ENCODE results near the gene ZFYVE28.

ZFYVE28 gene

DNA sequence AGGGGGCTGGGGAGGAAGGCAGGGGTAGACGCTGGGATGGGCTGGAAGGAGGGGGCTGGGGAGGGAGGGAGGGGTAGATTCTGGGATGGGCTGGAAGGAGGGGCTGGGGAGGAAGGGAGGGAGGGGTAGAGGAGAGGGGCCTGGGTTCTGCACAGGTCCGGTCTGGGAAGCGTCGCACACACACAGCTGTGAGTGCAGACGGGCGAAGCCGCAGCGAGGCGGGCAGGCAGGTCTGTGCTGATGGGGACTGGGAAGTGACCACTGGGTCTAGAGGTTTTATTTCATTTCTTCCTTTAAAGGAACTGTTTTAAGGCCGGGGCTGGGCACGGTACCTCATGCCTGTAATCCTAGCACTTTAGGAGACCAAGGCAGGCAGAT, 87.4 kb downstream of the ZFYVE28 start:
- DNase-seq, result no peak

DNA sequence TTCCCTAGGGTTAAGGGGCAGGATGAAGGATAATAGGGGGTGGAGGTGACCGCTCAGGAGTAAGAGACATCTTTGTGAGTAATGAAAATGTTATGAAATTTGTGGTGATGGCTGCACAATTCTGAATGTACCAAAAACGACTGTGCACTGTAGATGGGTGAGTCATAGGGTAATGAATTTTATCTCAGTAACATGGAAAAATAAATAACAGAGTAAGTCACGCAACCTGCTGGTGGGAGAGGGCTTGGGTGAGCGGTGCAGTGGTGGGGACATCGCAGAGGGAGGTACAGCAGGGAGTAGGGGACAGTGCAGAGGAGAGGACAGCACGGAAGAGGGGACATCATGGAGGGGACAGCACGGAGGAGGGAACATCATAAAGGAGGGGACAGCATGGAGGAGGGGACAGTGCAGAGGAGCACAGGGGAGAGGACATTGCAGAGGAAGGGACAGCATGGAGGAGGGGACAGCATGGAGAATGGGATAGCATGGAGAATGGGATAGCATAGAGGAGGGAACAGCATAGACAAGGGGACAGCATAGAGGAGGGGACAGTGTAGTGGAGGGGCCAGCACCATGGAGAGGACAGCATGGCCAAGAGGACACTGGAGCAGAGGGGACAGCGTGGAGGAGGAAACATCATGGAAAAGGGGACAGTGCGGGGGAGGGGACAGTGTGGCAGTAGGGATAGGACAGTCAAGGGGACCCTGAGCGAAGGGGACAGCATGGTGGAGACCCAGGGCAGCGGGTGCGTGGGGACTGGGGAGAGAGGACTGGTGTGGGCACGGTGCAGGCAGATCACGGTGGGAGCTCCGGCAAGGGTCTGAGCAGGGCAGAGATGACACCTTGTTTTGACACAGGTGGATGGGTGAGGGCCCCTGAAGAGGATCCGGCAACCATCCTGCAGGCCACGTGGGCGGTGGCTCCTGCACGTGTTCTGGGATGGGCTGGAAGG, 88.1 kb downstream of the ZFYVE28 start:
- DNase-seq, result no peak

DNA sequence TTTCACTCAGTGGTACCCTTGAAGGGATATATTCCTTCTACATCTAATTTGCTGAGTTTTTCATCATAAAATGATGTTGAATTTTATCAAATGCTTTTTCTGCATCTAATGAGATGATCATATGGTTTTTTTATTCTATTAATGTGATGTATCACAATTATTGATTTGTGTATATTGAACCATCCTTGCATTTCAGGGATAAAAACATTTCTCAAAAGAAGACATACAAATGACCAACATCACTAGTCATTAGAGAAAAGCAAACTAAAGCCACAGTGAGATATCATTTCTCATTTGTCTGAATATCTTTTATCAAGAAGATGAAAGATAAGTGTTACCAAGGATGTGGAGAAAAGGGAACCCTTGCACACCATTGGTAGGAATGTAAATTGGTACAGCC, 90.9 kb downstream of the ZFYVE28 start:
- no peak for DNase-seq

DNA sequence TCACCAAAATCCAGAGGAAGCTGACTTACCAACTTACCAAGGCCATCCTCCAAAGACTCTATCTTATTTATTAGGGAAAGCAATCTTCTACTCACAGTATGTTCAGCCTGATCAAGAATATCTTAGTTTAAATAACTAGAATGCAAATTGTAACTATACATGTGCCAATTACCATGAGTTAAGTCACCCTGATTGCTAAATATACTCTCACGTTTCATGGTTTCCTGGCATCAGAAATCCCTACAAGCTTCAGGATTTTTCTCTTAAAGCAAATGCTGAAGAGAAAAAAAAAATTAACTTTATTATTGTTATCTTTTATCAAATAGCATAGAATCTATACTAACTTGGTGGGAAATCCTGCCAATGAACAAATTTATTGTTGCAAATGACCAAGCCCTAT, 93.6 kb downstream of the ZFYVE28 start:
- DNase-seq, result no peak

DNA sequence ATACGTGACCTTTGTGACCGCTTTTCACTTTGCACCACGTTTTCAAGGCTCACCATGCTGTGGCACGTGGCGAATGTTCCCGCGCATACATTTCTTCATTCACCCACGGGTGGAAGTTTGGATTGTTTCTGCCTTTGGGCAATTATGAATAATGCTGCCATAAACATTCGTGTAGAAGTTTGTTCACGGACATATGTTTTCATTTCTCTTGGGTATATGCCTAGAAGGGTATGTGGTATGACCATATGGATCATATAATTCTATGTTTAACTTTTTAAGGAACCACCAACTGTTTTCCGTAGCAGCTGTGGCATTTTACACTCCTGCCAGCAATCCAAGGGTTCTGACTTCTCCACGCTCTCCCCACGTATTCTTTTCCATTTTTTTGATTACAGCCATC, 95.6 kb downstream of the ZFYVE28 start:
- no peak for DNase-seq

GRCh38 chr4:2322227-2322626, 96.2 kb downstream of the ZFYVE28 start:
- no peak for DNase-seq

DNA sequence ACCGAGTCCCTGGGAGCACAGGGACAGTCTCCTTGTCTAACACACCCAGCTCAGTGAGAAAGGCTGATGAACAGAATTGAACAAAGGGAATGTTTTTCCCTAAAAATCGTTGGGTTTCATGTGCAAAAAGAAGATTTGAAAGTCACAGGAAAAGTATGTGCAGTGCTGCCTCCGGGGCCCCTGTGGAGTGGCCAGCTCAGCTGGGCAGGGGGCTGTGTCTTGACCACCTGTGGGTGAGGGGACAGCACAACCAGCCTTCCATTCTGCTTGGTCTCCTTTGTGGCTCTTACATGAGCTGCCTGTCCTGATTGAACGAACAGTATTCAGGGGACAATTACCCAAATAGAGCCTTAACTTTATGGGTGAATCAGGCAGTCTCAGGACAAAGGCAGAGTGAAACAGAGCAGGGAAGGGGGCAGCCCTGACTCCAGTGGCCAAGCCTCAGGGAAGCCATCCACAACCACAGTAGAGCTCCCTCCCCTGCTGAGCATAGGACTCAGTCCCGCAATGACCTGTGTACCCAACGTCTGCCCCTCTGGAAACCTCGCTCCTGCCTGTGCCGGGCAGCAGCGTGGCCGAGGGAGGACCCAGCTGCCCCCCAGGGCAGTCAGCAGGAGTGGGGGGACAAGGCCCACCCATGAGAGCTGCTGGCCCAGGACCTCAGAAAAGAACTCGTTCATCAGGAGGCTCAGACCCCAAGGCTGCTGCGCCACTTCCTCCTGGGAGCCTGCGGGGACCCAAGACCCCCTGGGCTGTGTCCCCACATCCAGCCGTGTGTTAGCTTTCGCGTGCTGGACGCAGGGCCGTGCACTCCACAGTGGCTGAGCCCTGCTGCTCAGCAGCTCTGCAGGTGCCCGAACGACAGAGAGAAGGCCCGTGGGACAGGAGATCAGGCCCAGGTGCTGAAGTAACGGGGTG, 96.9 kb downstream of the ZFYVE28 start:
- no peak for DNase-seq

DNA sequence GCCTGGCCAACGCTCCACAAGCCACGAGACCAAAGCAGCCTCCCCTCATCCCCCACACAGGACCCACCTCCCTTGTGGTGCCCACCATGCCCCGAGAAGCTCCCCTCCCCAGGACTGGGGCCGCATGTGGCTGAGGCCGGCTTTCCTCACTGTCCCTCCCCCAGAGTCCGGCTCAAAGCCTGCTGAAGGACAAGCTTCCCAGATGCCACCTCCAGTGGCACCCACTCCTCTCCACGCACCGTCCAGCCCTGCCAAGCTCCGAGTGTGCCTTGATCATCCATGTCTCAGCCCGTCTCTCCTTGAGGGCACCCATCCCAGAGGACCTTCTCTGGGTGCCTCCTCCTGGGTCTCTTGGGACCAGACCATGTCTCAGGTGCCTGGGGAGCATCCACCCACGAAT, 97.7 kb downstream of the ZFYVE28 start:
- DNase-seq, result no peak

DNA sequence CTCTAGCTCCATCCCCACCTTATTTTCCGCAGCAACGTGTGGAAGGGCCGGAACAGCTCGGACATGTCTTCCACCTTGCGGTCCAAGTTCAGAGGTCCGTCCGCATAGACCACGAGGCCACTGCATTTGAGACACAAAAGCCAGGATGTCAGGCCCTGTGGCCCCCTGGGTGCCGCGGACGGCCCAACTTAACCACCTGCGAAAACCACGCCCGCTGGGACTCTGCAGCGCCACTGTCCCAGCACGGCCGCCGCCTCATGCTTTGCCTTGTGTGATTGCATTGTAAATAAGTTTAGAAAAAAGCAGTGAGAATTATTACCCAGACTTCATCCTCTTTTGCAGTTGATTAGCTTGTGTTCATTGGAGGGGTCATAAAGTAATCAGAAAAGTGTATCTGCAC, 98.3 kb downstream of the ZFYVE28 start:
- DNase-seq, result no peak

DNA sequence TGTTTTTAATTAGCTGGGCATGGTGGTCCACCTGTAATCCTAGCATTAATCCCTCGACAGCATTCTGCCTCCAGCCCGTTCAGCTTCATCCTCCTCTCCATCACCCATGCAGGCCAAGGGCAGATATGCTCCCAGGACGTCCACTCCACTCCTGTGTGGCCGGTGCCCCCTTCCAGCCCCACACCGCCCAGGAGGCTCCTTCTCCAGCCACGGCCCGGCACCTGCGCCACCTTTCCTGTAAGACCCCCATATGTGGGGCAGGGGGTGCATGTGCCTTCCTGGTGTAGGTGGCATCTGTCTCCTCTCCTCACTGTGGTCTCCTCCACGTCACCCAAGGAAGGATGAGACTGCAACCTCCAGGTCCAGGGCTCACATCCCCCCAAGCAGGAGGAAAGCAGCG, 99.6 kb downstream of the ZFYVE28 start:
- no peak for DNase-seq

- DNase-seq, result no peak
Observed at GRCh38 chr4:2318476-2318875, 100.0 kb downstream of the ZFYVE28 start.

GRCh38 chr4:2313366-2313765, 105.1 kb downstream of the ZFYVE28 start:
- DNase-seq, result no peak

GRCh38 chr4:2306773-2307410, 111.6 kb downstream of the ZFYVE28 start:
- no peak for DNase-seq

GRCh38 chr4:2305766-2306501, 112.5 kb downstream of the ZFYVE28 start:
- DNase-seq, result no peak

GRCh38 chr4:2304877-2305561, 113.4 kb downstream of the ZFYVE28 start:
- no peak for DNase-seq

- DNase-seq, result no peak
Observed at GRCh38 chr4:2304321-2304876, 114.0 kb downstream of the ZFYVE28 start.

DNA sequence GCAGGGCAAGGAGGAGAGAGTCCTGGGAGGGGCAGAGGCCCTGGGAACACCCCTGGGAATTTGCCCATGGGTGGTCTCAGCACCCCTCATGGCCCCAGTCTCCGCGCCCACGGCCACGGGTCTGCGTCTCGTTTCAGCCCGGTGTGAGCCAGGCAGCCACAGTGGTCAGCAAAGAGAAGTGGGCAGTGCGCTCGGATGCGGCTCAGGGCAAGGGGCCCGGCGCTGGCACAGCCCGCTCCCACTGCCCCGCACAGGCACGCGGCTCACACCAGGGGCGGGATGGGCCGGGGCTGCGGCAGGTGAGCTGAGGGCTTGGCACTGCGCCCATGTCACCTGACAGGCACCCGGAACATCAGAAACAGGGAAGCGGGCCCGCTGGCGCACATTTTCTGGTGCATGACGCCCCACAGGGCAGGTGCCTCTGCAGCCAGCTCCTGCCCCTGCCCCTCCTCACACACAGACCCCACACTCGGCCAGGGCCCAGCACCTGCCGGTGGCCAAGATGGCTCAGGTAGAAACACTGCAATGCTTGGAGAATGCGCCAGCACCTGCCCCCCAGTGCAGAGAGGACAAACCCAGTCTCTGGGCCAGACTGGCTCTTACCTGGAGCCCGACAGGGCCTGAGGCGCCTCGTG, 114.6 kb downstream of the ZFYVE28 start:
- no peak for DNase-seq

DNA sequence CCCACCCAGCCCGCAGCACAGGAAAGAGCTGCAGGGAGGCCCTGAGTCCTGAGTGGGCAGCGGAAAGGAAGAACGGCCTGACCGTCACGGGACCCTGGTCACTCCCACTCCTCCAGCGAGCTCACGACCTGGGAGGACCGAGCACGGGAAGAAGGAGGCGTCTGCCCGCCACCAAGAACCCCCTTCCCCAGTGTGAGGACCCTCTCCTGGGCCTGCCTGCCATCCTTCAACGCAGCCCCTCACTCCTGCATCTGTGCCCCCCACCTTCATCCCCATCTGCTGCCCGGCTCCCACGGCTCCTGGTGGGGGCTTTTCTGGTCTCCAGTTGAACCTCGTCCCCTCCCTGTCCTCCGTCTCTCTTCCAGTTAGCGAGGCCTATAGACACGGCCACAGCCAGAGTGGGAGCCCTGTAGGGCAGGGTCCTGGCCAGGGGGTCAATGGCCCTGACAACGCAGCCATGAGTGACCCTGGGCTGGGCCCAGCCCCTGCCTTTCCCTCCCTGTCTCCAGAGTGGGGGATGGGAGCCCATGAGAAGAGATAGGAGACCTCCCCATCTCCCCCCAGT, 115.2 kb downstream of the ZFYVE28 start:
- DNase-seq, result no peak

DNA sequence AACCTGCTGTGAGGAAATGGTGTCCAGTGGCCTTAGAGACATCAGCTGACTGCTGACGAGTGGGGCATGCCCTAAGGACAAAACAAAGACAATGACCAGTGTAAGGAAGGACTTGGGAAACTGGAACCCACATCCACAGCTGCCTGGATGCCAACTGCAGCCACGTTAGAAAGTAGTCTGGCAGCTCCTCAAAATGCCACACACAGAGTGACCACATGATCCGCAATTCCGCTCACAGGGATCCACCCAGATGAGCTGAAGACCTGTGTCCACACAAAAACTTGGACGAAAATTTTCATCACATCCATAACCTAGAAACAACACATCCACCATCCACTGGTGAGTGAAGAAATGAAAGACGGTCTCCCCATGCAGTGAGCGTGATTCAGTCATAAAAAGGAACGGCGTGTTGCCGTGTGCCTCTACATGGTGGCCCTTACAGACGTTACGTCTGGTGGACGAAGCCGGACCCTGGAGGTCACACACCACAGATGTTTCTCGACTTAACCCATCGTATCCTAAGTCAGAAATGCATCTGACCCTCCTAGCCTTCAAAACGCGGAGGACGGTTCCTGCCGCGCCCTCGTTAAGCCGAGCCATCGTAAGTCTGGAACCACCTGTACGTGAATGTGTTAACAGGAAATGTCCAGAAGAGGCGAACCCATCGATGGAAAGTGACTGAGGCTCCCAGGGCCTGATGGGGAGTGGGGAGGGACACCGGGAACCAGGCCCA, 115.9 kb downstream of the ZFYVE28 start:
- DNase-seq, result no peak

DNA sequence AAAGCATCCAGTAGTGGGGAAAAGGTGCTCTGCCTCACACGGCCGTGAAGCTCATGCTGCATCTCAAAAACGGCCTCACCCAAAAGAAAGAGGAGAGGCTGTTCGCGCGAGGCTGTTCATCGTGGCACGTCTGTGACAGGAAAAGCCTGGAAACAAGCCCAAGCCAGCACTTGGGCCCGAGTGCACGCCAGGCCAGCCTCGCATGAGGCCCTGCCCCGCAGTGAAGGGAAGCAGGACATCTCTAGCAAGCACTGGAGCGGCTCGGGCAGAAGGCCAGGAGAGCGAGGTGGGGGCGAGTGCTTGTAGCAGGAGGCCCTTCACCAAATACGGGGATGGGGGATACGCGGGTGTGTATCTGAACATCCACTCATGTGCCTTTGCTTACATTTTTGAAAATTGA, 116.6 kb downstream of the ZFYVE28 start:
- DNase-seq, result no peak

All from NCI-H1436 (cell line).